ENCODE results near the gene MAL.
"Not testable (repeated sequence)": the region's sequence is repeated elsewhere in the genome, so short reads cannot be mapped to it uniquely, and the experiment has no call there.

The MAL gene

DNA sequence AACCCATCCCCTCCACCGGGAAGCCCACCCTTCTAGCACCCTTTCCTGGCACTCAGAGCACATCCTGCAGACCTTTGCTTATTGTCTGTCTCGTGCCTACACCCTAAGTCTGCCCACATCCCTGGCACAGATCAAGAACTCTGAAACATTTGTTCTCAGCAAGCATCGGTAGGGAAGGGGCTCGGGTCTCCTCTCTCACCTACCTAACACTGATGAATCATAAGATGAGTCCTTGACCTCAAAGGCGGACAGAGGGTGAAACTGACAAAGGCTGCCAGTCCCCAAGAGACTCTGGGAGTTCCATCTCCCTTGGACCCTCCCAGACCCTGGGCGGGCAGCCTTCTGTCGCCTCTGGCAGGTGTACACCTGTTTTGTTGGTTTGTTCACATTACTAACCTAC lies 9.3 kb downstream of the MAL start:
- TF ChIP-seq, protein P1, sequence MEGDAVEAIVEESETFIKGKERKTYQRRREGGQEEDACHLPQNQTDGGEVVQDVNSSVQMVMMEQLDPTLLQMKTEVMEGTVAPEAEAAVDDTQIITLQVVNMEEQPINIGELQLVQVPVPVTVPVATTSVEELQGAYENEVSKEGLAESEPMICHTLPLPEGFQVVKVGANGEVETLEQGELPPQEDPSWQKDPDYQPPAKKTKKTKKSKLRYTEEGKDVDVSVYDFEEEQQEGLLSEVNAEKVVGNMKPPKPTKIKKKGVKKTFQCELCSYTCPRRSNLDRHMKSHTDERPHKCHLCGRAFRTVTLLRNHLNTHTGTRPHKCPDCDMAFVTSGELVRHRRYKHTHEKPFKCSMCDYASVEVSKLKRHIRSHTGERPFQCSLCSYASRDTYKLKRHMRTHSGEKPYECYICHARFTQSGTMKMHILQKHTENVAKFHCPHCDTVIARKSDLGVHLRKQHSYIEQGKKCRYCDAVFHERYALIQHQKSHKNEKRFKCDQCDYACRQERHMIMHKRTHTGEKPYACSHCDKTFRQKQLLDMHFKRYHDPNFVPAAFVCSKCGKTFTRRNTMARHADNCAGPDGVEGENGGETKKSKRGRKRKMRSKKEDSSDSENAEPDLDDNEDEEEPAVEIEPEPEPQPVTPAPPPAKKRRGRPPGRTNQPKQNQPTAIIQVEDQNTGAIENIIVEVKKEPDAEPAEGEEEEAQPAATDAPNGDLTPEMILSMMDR (conservative IDR thresholded peaks at IDR 0.05), result no peak
- no peak for TF ChIP-seq ZFX (IDR thresholded peaks at IDR 0.05)
- no peak overlapping the region for H3K27ac ChIP-seq

DNA sequence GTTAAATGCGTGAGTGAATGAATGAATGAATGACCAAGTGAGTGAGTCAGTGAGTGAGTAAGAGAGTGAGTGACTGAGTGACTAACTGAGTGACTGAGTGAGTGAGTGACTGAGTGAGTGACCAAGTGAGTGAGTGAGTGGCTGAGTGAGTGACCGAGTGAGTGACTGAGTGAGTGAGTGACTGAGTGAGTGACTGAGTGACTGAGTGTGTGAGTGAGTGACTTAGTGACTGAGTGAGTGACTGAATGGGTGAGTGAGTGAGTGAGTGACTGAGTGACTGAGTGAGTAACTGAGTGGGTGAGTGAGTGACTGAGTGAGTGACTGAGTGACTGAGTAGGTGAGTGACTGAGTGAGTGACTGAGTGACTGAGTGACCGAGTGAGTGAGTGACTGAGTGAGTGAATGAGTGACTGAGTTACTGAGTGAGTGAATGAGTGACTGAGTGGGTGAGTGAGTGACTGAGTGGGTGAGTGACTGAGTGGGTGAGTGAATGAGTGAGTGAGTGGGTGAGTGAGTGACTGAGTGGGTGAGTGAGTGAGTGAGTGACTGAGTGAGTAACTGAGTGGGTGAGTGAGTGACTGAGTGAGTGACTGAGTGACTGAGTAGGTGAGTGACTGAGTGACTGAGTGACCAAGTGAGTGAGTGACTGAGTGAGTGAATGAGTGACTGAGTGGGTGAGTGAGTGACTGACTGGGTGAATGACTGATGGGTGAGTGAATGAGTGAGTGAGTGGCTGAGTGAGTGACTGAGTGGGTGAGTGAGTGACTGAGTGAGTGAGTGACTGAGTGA lies 11.3 kb downstream of the MAL start:
- TF ChIP-seq, protein P1 (conservative IDR thresholded peaks at IDR 0.05), result no peak
- no peak for TF ChIP-seq ZFX (IDR thresholded peaks at IDR 0.05)
- no peak overlapping the region for H3K27ac ChIP-seq

DNA sequence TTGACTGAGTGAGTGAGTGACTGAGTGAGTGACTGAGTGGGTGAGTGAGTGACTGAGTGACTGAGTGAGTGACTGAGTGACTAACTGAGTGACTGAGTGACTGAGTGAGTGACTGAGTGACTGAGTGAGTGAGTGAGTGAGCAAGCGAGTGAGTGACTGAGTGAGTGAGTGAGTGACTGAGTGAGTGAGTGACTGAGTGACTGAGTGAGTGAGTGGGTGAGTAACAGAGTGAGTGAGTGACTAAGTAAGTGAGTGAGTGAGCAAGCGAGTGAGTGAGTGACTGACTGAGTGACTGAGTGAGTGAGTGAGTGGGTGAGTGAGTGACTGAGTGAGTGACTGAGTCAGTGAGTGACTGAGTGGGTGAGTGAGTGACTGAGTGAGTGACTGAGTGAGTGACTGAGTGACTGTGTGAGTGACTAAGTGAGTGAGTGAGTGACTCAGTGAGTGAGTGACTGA lies 11.9 kb downstream of the MAL start:
- H3K27ac ChIP-seq, result no peak overlapping the region
- TF ChIP-seq, protein P1 (conservative IDR thresholded peaks at IDR 0.05), result no peak
- TF ChIP-seq ZFX (IDR thresholded peaks at IDR 0.05), result no peak

DNA sequence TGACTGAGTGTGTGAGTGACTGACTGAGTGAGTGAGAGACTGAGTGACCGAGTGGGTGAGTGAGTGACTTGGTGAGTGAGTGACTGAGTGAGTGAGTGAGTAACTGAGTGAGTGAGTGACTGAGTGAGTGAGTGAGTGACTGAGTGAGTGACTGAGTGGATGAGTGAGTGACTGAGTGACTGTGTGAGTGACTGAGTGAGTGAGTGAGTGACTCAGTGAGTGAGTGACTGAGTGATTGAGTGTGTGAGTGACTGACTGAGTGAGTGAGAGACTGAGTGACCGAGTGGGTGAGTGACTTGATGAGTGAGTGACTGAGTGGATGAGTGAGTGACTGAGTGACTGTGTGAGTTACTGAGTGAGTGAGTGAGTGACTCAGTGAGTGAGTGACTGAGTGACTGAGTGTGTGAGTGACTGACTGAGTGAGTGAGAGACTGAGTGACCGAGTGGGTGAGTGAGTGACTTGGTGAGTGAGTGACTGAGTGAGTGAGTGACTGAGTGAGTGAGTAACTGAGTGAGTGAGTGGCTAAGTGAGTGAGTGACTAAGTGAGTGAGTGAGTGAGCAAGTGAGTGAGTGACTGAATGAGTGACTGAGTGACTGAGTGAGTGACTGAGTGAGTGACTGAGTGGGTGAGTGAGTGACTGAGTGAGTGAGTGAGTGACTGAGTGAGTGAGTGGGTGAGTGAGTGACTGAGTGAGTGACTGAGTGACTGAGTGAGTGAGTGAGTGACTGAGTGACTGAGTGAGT lies 12.5 kb downstream of the MAL start:
- H3K27ac ChIP-seq, result not testable (repeated sequence)

DNA sequence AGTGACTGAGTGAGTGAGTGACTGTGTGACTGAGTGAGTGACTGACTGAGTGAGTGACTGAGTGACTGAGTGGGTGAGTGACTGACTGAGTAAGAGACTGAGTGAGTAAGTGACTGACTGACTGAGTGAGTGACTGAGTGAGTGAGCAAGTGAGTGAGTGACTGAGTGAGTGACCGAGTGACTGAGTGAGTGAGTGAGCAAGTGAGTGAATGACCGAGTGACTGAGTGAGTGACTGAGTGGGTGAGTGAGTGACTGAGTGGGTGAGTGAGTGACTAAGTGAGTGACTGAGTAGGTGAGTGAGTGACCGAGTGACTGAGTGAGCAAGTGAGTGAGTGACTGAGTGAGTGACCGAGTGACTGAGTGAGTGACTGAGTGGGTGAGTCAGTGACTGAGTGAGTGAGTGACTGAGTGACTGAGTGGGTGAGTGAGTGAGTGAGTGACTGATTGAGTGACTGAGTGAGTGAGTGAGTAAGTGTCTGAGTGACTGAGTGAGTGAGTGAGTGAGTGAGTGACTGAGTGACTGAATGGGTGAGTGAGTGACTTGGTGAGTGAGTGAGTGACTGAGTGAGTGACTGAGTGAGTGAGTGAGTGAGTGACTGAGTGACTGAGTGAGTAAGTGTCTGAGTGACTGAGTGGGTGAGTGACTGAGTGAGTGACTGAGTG lies 13.3 kb downstream of the MAL start:
- TF ChIP-seq, protein P1 (conservative IDR thresholded peaks at IDR 0.05), result no peak
- no peak for TF ChIP-seq ZFX (IDR thresholded peaks at IDR 0.05)
- H3K27ac ChIP-seq, result no peak overlapping the region

DNA sequence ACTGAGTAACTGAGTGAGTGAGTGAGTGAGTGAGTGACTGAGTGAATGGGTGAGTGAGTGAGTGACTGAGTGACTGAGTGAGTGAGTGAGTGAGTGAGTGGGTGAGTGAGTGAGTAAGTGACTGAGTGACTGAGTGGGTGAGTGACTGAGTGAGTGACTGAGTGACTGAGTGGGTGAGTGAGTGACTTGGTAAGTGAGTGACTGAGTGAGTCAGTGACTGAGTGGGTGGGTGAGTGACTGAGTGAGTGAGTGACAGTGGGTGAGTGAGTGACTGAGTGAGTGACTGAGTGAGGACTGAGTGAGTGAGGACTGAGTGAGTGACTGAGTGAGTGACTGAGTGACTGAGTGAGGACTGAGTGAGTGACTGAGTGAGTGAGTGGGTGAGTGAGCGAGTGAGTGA lies 13.9 kb downstream of the MAL start:
- no peak for TF ChIP-seq ZFX (IDR thresholded peaks at IDR 0.05)
- TF ChIP-seq, protein P1 (conservative IDR thresholded peaks at IDR 0.05), result no peak
- H3K27ac ChIP-seq, result no peak overlapping the region

DNA sequence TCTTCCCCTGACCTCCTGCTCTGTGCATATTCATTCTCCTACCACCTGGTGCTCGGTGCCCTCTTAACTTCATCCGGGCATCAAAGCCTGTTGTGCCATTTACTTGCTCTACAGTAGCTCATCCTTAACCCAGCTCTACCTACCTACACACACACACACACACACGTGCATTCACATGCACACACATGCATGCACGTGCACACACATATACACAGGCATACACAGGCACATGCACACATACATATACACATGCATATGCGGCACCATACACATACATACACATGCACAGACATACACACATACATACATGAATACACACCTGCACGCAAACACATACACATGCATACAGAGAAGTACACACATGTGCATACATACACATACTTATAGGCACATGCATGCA lies 14.5 kb downstream of the MAL start:
- no peak overlapping the region for H3K27ac ChIP-seq
- TF ChIP-seq, protein P1 (conservative IDR thresholded peaks at IDR 0.05), result no peak
- no peak for TF ChIP-seq ZFX (IDR thresholded peaks at IDR 0.05)

Measured in C4-2B (cell line).